SK-N-SH treated with all-trans-retinoic acid at 6 μM for 48 hours (cell line): Measurements from ENCODE around the gene ABCC4.

ENCODE experiments used
- BACH2 ChIP-seq: fragments of 250-450 bp; sonication (Bioruptor Pico); IDR thresholded peaks from 2 replicates; pipeline ENCODE4 v1.9.0; 2021; ENCODE audit warnings: mild to moderate bottlenecking, borderline replicate concordance
- CREB5 ChIP-seq: fragments of 250-450 bp; sonication (Bioruptor Pico); IDR thresholded peaks from 2 replicates; pipeline ENCODE4 v1.5.1; 2020; ENCODE audit warnings: low read depth, mild to moderate bottlenecking, moderate library complexity
- CSDC2 ChIP-seq: fragments of 250-450 bp; sonication (Bioruptor Pico); IDR thresholded peaks from 2 replicates; pipeline ENCODE4 v1.5.0; 2020; ENCODE audit warnings: mild to moderate bottlenecking, moderate library complexity
- GLIS3 ChIP-seq: fragments of 250-450 bp; sonication (Bioruptor Pico); IDR thresholded peaks from 2 replicates; pipeline ENCODE4 v1.5.0; 2020; ENCODE audit warnings: mild to moderate bottlenecking, moderate library complexity
- PPARA ChIP-seq: fragments of 250-450 bp; sonication (Bioruptor Pico); IDR thresholded peaks from 2 replicates; pipeline ENCODE4 v1.5.0; 2020; ENCODE audit warnings: mild to moderate bottlenecking, borderline replicate concordance
- RARB ChIP-seq: fragments of 250-450 bp; sonication (Bioruptor Pico); IDR thresholded peaks from 2 replicates; pipeline ENCODE4 v1.8.0; 2021; ENCODE audit warnings: mild to moderate bottlenecking, moderate library complexity
- SNAI2 ChIP-seq: fragments of 250-450 bp; sonication (Bioruptor Pico); IDR thresholded peaks from 2 replicates; pipeline ENCODE4 v1.5.0; 2020; ENCODE audit warnings: mild to moderate bottlenecking, moderate library complexity
- TSHZ2 ChIP-seq: fragments of 250-450 bp; sonication (Bioruptor Pico); IDR thresholded peaks from 2 replicates; pipeline ENCODE4 v1.5.0; 2020; ENCODE audit warnings: mild to moderate bottlenecking, moderate library complexity
- ZC3H10 ChIP-seq: fragments of 250-450 bp; sonication (Bioruptor Pico); IDR thresholded peaks from 2 replicates; pipeline ENCODE4 v1.5.1; 2021; ENCODE audit warnings: mild to moderate bottlenecking, moderate library complexity
- ZNF565 ChIP-seq: fragments of 450-650 bp; formaldehyde crosslinking; conservative IDR thresholded peaks from 2 replicates; pipeline ENCODE4 v1.5.0; 2020; ENCODE audit warnings: low read depth, mild to moderate bottlenecking, moderate library complexity
- ZNF70 ChIP-seq: fragments of 450-650 bp; formaldehyde crosslinking; IDR thresholded peaks from 2 replicates; pipeline ENCODE4 v1.5.0; 2020; ENCODE audit warnings: mild to moderate bottlenecking, moderate library complexity
- TF ChIP-seq, protein P1 (sequence below): fragments of 250-450 bp; sonication (Bioruptor Pico); IDR thresholded peaks from 2 replicates; pipeline ENCODE4 v1.8.0; 2021; ENCODE audit warnings: low read depth, mild to moderate bottlenecking, moderate library complexity, borderline replicate concordance

GRCh38 chr13:95023405-95023804 lies 277.8 kb downstream of the ABCC4 start:
- TF ChIP-seq PPARA (CRISPR knock-in tag) (no peak), CSDC2 (CRISPR knock-in tag) (no peak), BACH2 (CRISPR knock-in tag) (no peak), RARB (CRISPR knock-in tag) (no peak), TSHZ2 (no peak), CREB5 (CRISPR knock-in tag) (no peak), ZNF565 (CRISPR knock-in tag) (no peak), ZNF70 (no peak), GLIS3 (no peak), ZC3H10 (CRISPR knock-in tag) (no peak), SNAI2 (CRISPR knock-in tag) (no peak)
- TF ChIP-seq, protein P1, sequence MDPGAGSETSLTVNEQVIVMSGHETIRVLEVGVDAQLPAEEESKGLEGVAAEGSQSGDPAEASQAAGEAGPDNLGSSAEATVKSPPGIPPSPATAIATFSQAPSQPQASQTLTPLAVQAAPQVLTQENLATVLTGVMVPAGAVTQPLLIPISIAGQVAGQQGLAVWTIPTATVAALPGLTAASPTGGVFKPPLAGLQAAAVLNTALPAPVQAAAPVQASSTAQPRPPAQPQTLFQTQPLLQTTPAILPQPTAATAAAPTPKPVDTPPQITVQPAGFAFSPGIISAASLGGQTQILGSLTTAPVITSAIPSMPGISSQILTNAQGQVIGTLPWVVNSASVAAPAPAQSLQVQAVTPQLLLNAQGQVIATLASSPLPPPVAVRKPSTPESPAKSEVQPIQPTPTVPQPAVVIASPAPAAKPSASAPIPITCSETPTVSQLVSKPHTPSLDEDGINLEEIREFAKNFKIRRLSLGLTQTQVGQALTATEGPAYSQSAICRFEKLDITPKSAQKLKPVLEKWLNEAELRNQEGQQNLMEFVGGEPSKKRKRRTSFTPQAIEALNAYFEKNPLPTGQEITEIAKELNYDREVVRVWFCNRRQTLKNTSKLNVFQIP (CRISPR knock-in tag): no peak
